ENCODE measurements around the gene MAST4.

Gene MAST4

DNA sequence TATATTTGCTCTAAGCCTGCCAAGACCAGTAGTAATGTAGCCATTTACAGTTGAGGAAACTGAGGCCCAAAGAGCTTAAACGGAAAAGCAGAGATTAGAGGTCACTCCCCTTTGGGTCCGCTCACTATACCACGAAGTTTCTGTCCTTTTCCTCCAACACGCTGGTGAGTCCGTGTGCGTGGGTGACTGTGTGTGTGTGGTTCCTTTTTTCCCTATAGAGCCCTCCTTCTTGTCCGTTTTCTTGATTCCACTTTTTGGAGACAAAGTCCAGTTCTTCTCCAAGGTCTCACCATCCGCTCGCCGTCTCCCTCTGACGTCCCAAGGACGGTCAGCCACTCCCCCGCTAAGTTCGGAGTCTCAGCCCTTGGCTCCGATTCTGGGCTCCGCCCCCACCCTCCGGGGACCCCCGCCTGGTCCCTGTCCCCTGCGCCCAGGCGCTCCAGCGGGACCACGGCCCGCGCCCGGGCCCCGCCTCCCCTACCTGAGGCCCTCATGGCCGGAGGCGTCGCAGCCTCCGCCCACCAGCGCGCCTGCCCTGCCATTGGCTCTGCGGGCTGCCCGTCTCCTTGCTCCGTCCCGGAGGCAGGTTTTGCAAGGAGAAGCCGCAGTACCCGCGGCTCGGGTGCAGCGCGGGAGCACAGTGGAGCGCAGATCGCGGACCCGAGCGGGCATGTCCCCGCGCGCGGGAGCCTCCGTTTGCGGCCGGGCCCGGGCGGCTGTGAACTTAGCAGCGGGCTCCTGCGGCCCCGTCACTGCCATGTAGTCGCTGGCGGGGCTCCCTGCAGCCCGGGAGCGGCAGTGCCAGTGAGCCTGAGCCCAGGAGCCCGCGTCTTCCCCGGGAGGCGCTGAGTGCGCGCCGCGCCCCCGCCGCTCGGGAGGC, at the start of gene MAST4:
MAST4 (plus strand) TSS at position 638 of the 880 bp plus-strand sequence. CDS start 263 bp downstream, outside the sequence.
- TF ChIP-seq POLR2AphosphoS5 (IDR thresholded peaks at IDR 0.05; ENCODE audit: borderline replicate concordance, low read depth, low read length): peak; percentile 70; the same call in 1 of the 2 replicates
- no peak for TF ChIP-seq EZH2 (IDR thresholded peaks at IDR 0.05)
- Histone ChIP-seq H3K4me3 (peak within 1 kb of the TSS; percentile 89), H3K9ac (ENCODE audit: insufficient read length) (no peak within 1 kb of the TSS), H3K27ac (no peak within 1 kb of the TSS), H3K9me3 (ENCODE audit: low read depth, low read length) (no peaks in the 10 kb centered on the region), H3K36me3 (ENCODE audit: insufficient read depth, low read length) (no peaks in the 10 kb centered on the region)
- peak; percentile 28 for DNase-seq (ENCODE audit: low read depth, low spot score)

DNA sequence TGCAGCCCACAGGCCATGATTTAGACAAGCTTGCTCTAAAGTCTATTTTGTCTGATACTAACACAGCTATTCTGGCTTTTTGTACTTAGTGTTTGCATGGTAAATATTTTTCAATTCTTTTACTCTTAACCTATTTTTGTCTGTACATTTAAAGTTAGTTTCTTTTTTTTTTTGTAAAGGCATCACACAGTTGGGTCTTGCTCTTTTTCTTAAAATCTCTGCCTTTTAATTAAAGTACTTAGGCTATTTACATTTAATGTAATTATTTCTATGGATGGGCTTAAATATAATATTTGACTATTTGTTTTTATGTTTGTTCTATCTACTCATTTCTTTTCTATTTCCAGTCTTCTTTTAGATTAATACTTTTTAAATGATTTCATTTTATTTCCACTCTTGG, 49.7 kb upstream of the MAST4 start:
- H3K9ac ChIP-seq (ENCODE audit: insufficient read length): no peak overlapping the region
- no peak for DNase-seq (ENCODE audit: low read depth, low spot score)
- H3K36me3 ChIP-seq (ENCODE audit: insufficient read depth, low read length): no peaks in the 10 kb centered on the region
- TF ChIP-seq POLR2AphosphoS5 (IDR thresholded peaks at IDR 0.05; ENCODE audit: borderline replicate concordance, low read depth, low read length) (no peak), FOXP2 (optimal IDR thresholded peaks at IDR 0.05; ENCODE audit: control extremely low read depth, extremely low read length, insufficient read depth) (no peak), EZH2 (IDR thresholded peaks at IDR 0.05) (no peak)
- no peaks in the 10 kb centered on the region for H3K9me3 ChIP-seq (ENCODE audit: low read depth, low read length)
- H3K27ac ChIP-seq: no peak overlapping the region
- H3K4me3 ChIP-seq: no peak overlapping the region

DNA sequence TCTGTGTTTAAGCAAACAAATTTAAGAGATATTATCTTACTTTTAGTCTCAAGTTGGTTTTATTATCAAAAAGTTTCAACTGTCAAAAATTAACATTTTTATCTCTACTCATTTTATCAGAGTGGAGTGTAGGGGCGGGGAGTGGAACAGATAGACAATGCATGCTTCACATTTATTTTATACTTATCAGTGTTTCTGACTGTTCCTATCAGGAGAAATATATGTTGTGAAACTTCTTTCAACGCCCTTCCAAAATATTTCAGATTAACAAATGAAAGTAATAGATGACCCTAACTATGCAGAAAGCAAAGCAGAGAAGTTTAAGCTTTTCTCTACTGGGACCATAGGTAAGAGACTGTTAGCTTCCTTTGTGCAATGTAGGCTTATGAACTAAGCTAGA, 44.9 kb upstream of the MAST4 start:
- DNase-seq (ENCODE audit: low read depth, low spot score): no peak
- no peak for TF ChIP-seq FOXP2 (optimal IDR thresholded peaks at IDR 0.05; ENCODE audit: control extremely low read depth, extremely low read length, insufficient read depth)
- no peak for TF ChIP-seq EZH2 (IDR thresholded peaks at IDR 0.05)
- no peak for TF ChIP-seq POLR2AphosphoS5 (IDR thresholded peaks at IDR 0.05; ENCODE audit: borderline replicate concordance, low read depth, low read length)
- Histone ChIP-seq H3K9me3 (ENCODE audit: low read depth, low read length) (no peaks in the 10 kb centered on the region), H3K9ac (ENCODE audit: insufficient read length) (no peak overlapping the region), H3K36me3 (ENCODE audit: insufficient read depth, low read length) (no peaks in the 10 kb centered on the region), H3K4me3 (no peak overlapping the region), H3K27ac (no peak overlapping the region)

DNA sequence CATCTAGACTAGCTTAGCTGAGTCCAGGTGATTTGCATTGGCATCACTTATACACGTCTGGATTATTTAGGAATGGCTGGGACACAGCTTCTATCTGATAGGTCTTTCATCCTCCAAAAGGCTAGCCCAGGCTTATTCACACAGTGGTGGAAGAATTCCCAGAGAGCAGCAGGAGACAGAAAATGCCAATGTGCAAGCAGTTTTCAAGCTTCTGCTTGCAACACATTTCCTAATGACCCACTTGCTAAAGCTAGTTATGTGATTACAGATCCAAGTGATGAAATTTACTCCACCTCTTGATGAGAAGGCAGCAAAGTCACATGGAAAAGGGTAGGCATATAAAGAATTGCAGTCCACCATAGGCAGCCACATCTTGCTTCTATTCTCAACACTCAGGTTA, 44.2 kb upstream of the MAST4 start:
- Histone ChIP-seq H3K36me3 (ENCODE audit: insufficient read depth, low read length) (no peaks in the 10 kb centered on the region), H3K9me3 (ENCODE audit: low read depth, low read length) (no peaks in the 10 kb centered on the region), H3K9ac (ENCODE audit: insufficient read length) (no peak overlapping the region), H3K4me3 (no peak overlapping the region), H3K27ac (no peak overlapping the region)
- TF ChIP-seq FOXP2 (optimal IDR thresholded peaks at IDR 0.05; ENCODE audit: control extremely low read depth, extremely low read length, insufficient read depth): no peak
- no peak for TF ChIP-seq POLR2AphosphoS5 (IDR thresholded peaks at IDR 0.05; ENCODE audit: borderline replicate concordance, low read depth, low read length)
- no peak for TF ChIP-seq EZH2 (IDR thresholded peaks at IDR 0.05)
- DNase-seq (ENCODE audit: low read depth, low spot score): no peak

DNA sequence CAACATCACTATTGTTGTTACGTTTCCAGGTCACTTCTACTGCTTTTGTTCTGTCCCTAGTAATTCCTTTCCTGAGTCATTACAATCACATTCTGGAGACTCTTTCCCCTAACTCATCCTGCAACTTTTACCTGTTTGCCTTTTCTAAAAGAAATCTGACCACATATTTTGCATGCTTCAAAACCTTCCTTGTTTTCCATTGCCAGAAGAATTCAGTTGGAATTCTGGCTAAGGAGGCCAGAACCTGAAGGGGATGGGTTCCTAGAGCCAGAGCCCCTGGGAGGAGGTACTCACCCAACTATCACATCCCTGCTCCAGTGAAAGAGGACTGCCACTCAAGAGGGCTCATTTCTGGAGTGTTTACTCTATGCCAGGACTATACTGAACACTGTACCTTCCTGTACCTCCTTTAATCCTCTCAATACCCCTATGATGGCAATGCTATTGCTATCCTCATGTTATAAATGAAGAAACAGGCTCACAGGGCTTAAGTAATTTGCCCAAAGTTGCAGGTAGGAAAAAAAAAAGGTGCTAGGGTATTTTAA, 42.8 kb upstream of the MAST4 start:
- Histone ChIP-seq H3K4me3 (no peak overlapping the region), H3K36me3 (ENCODE audit: insufficient read depth, low read length) (no peaks in the 10 kb centered on the region), H3K27ac (no peak overlapping the region), H3K9ac (ENCODE audit: insufficient read length) (no peak overlapping the region), H3K9me3 (ENCODE audit: low read depth, low read length) (no peaks in the 10 kb centered on the region)
- TF ChIP-seq POLR2AphosphoS5 (IDR thresholded peaks at IDR 0.05; ENCODE audit: borderline replicate concordance, low read depth, low read length) (no peak), EZH2 (IDR thresholded peaks at IDR 0.05) (no peak), FOXP2 (optimal IDR thresholded peaks at IDR 0.05; ENCODE audit: control extremely low read depth, extremely low read length, insufficient read depth) (no peak)
- DNase-seq (ENCODE audit: low read depth, low spot score): no peak

DNA sequence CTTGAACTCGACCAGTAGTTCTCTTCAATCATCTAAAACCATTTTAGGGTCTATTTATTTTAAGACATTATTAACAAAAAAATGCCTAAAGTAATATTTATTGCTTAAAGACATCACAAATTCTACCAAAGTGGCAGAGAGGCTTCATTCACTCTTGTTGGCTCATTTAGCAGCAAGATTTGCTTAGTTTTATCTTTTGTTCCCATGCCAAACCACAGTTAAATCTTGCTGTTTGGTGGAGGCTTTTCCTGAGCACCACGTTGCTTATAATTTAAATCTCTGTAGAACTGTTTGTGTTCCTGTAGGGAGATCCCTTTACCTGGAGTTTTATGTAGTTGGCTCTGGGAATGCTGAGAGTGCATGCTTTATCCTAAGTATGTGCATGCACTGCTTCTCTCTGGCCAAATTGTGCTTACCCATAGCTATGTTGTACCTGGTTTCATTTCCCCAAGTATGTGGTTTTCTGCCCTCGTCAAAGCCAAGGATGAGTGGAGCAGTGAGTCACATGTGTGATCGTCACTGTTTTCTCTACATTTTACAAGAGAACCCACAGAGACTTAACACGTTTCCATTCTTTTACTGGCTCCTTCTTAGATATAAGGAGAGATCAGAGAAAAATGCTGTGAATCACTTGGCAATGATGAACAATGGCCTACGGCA, 42.1 kb upstream of the MAST4 start:
- no peak overlapping the region for H3K27ac ChIP-seq
- no peaks in the 10 kb centered on the region for H3K9me3 ChIP-seq (ENCODE audit: low read depth, low read length)
- no peak for DNase-seq (ENCODE audit: low read depth, low spot score)
- no peak overlapping the region for H3K9ac ChIP-seq (ENCODE audit: insufficient read length)
- TF ChIP-seq EZH2 (IDR thresholded peaks at IDR 0.05) (no peak), POLR2AphosphoS5 (IDR thresholded peaks at IDR 0.05; ENCODE audit: borderline replicate concordance, low read depth, low read length) (no peak), FOXP2 (optimal IDR thresholded peaks at IDR 0.05; ENCODE audit: control extremely low read depth, extremely low read length, insufficient read depth) (no peak)
- H3K4me3 ChIP-seq: no peak overlapping the region
- H3K36me3 ChIP-seq (ENCODE audit: insufficient read depth, low read length): no peaks in the 10 kb centered on the region

DNA sequence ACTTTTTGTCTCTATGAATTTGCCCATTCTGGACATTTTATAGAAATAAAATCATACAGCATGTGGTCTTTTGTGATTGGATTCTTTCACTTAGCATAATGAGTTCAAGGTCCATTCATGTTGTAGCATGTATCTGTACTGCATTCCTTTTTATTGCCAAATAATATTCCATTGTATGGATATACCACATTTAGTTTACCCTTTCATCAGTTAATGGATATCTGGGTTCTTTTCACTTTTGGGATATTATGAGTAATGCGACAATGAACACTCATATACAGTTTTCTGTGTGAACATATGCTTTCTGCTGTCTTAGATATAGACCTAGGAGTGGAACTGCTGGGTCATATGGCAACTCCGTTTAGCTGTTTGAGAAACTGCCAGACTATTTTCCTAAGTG, 41.3 kb upstream of the MAST4 start:
- Histone ChIP-seq H3K9ac (ENCODE audit: insufficient read length) (no peak overlapping the region), H3K4me3 (no peak overlapping the region), H3K9me3 (ENCODE audit: low read depth, low read length) (no peaks in the 10 kb centered on the region), H3K27ac (no peak overlapping the region), H3K36me3 (ENCODE audit: insufficient read depth, low read length) (no peaks in the 10 kb centered on the region)
- no peak for TF ChIP-seq POLR2AphosphoS5 (IDR thresholded peaks at IDR 0.05; ENCODE audit: borderline replicate concordance, low read depth, low read length)
- no peak for TF ChIP-seq EZH2 (IDR thresholded peaks at IDR 0.05)
- TF ChIP-seq FOXP2 (optimal IDR thresholded peaks at IDR 0.05; ENCODE audit: control extremely low read depth, extremely low read length, insufficient read depth): no peak
- DNase-seq (ENCODE audit: low read depth, low spot score): no peak

DNA sequence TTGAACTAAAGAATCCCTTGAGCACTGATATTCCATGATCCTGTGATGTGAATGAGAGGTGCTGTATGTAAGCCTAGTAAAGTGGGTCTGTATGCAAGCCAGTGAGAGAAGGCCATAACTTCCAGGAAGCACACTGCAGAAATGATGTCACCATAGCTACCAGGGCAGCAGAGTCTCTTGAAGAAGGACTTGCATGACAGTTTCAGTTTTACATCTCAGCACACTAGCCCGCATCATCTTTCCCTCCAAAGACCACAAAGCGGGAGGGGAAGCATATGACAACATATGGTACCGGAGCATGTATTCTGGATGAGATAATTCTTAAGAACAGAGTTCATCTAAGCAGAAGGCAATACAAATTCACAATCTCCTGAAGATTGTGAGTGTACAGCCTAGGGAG, 37.6 kb upstream of the MAST4 start:
- DNase-seq (ENCODE audit: low read depth, low spot score): no peak
- Histone ChIP-seq H3K36me3 (ENCODE audit: insufficient read depth, low read length) (no peaks in the 10 kb centered on the region), H3K9me3 (ENCODE audit: low read depth, low read length) (no peaks in the 10 kb centered on the region)

More for the DNA sequence above, 37.6 kb upstream of the MAST4 start:
- TF ChIP-seq FOXP2 (optimal IDR thresholded peaks at IDR 0.05; ENCODE audit: control extremely low read depth, extremely low read length, insufficient read depth): no peak
- TF ChIP-seq POLR2AphosphoS5 (IDR thresholded peaks at IDR 0.05; ENCODE audit: borderline replicate concordance, low read depth, low read length): no peak
- TF ChIP-seq EZH2 (IDR thresholded peaks at IDR 0.05): no peak
- Histone ChIP-seq H3K4me3 (no peak overlapping the region), H3K27ac (no peak overlapping the region), H3K9ac (ENCODE audit: insufficient read length) (no peak overlapping the region)

Measured in SK-N-MC (cell line).